Ectodermal cell (in vitro differentiated cells): ENCODE measurements around the gene SEMA4G.

Experiments used
- H3K27ac ChIP-seq: 2 replicates; pipeline ENCODE4 v1.7.0; 2013; ENCODE audit warnings: mild to moderate bottlenecking, low read depth, low read length; ENCODE audit not compliant: insufficient read depth, poor library complexity, severe bottlenecking
- H3K27me3 ChIP-seq: 2 replicates; pipeline ENCODE4 v1.7.0; 2013; ENCODE audit warnings: mild to moderate bottlenecking, low read length; ENCODE audit not compliant: insufficient read depth, control insufficient read depth, poor library complexity, severe bottlenecking
- H3K36me3 ChIP-seq: one replicate; pipeline ENCODE4 v1.7.0; 2013; ENCODE audit warnings: low read length; ENCODE audit not compliant: control insufficient read depth, insufficient read depth
- H3K4me1 ChIP-seq: one replicate; pipeline ENCODE4 v1.7.0; 2013; ENCODE audit warnings: low read length; ENCODE audit not compliant: control insufficient read depth, insufficient read depth
- H3K4me3 ChIP-seq: 2 replicates; pipeline ENCODE4 v1.7.0; 2013; ENCODE audit warnings: low read depth, low read length, control low read depth; ENCODE audit not compliant: insufficient read depth
- H3K9me3 ChIP-seq: 2 replicates; pipeline ENCODE4 v1.7.0; 2013; ENCODE audit warnings: mild to moderate bottlenecking, low read length, moderate library complexity; ENCODE audit not compliant: control insufficient read depth
- WGBS, 2 experiments: methylation state at CpG; one replicate each; pipeline ENCODE4 v1.1.7; 2013; ENCODE audit warnings: missing lambda C conversion rate in 2 of 2; 5-methylcytosine and 5-hydroxymethylcytosine counted together

The SEMA4G gene

DNA sequence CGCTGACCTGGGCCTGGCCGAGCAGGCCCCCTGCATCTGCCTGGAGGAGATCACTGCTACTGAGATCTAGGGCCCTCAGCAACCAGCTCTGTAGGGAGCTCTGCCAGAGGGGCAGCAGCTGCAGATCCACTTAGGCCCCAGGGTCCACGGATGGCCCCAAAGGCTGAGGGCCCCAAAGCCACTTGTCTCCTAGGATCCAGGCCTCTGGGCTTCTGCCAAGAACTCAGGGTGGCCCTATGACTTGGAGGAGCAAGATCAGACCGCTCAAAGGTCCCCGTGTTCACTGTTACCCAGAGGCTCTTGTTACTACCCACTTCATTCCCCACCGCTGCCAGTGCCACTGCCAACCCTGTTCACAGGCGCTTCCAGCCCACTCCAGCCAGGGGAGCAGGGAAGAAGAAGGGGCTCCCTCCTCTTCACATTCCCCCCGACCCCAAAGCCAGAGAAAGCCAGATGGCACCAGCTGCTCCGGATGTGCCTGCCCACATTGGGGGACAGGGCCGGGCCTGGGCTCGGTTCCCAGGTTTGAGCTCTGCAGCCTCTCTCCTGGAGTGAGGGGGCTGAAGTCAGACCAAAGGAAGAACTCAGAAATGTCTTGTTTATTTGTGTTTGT lies 37.9 kb downstream of the SEMA4G start:
- WGBS, 2 experiments = 88 to 90% methylated on average over 11 of the region's 11 CpGs
- Histone ChIP-seq H3K9me3 (no peaks in the 10 kb centered on the region), H3K4me3 (no peak overlapping the region), H3K4me1 (peaks cover 14% of the 10 kb centered on the region), H3K27me3 (no peaks in the 10 kb centered on the region), H3K36me3 (peaks cover 36% of the 10 kb centered on the region), H3K27ac (no peak overlapping the region)

DNA sequence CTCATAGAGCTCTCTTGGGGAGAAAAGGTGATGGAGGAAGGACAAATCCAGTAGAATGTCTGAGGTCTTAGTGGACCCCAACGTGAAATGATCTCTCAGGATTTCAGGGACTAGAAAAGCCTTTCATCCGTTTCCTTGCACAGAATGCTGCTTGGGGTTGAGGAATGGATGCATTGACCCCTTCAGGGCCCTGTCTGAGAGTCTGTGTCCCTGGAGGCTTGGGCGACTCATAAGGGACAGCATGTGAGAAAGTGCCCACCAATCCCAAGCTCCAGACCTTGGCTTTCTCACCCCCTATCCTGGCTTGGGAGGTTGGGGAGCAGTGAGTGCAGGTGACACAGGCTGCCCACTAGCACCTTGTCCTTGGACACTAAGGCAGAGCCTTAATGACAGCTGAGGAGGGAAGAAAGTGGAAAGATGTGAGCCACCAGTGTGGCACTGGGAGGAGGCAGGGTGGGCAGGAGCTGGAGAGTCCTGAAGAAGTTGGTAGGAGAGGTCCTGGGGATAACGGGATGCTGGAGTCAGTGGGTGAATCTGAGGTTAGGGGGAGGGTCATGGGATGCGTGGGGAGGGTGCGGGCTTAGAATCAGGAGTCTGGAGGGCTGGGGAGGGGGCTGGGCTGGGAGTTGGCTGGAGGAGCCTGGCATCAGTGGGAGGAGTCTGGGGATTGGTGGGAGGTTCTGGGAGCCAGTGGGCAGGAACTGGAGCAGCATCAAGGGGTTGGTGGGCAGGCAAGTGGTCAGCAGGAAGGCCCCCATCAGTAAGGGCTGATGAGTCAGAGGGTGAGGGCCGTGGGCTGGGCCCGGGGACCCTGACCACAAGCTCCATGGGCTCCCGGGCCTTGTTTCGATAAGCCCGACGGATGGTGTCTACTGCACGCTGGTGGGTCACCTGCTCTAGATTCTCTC lies 38.9 kb downstream of the SEMA4G start:
- peaks cover 35% of the 10 kb centered on the region for H3K36me3 ChIP-seq
- WGBS, 2 experiments = 77 to 81% methylated on average over 13 of the region's 13 CpGs
- H3K9me3 ChIP-seq = no peaks in the 10 kb centered on the region
- peak overlapping the region; percentile 36 for H3K27ac ChIP-seq
- H3K4me3 ChIP-seq = no peak overlapping the region
- peaks cover 14% of the 10 kb centered on the region for H3K4me1 ChIP-seq
- H3K27me3 ChIP-seq = no peaks in the 10 kb centered on the region

DNA sequence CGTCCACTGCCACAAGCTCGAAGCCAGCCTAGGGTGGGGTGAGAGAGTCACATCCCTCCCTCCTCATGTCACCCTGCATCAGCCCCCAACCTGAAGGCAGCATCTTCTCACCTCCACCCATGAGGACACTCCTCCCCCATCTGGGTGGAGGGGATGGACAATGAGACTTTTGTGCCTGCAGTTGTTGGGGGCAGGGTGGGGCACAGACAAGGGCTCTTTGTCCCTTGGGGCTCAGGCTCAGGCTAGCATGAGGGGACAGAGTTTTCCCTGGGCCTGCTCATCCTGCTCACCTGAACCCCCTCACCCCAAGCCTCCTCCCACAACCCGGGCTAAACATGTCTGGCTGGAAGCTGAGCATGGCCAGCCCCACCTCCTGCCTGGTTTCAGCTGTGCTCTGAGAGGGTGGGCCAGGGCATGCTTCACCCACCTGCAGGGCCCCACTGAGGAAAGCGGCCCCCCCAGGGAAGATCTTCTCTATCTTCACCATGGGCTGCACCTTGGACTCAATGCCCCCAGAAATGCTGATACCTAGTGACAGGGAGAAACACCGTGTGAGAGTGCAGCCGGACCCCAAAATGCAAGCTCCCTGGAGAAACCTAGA lies 39.6 kb downstream of the SEMA4G start:
- 83 to 89% methylated on average over 6 of the region's 6 CpGs for WGBS, 2 experiments
- Histone ChIP-seq H3K27ac (no peak overlapping the region), H3K4me3 (no peak overlapping the region), H3K27me3 (no peaks in the 10 kb centered on the region), H3K9me3 (no peaks in the 10 kb centered on the region), H3K4me1 (peaks cover 14% of the 10 kb centered on the region), H3K36me3 (peaks cover 27% of the 10 kb centered on the region)

DNA sequence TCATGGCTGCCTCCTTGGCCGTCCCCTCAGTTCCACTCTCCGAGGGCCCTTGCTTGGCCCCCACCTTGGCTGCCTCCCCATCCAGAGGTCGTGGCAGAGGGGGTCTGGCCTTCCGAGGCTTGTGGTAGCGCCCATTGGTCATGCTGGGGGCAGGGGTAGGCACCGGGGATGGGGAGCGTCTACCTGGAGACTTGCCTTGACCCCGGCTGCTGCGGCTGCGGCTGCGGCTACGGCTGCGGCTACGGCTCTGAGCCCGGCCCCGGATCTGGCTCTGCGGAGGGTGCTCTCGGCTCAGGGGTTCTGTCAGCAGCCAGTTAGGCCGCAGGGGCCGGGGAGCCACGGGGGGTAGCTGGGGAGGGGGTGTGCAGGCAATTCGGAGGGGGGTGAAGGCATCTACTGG lies 41.0 kb downstream of the SEMA4G start:
- H3K27ac ChIP-seq = no peak overlapping the region

DNA sequence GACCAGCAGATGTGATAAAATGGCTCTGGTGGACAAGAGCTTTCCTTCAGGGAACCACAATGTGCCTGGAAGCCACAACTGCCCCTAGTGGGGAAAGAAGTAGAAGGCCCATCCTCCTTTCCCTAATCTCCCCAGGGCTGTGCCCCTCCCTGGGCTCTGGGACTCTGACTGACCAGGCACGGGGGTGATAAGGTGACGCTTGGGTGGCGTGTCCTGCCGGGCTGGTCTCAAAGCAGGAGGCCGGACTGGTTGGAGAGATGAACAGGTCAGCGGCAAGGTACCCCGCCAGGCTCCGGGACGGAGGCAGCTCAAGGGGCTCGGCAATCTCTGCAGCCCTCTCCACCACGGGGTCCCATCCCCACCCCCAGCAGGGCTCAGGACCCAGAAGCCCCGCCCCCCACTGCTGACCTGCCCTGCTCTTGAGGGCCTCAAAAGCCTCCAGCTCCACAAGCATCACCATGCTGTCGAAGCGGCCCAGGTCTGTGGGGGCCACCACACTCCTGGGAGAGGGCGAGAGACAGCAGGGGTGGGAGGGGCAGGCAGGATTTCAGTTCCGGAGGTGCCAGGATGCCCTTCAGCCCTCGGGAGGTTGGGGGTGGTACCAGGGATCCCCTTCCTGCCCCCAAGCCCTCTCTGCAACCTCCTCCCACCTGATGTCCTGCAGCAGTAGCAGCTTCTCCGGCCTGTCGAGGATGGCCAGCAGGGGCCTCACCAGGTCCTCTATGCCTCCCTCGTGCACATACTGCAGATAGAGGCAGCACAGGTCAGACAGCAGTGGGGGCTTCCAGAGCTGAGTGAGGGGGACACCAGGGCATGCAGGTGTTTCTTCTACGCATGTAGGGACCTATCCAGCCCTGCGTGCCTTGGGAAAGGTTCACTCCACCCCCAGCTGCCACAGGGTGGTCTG lies 42.5 kb downstream of the SEMA4G start:
- H3K36me3 ChIP-seq = peaks cover under 1% of the 10 kb centered on the region
- H3K27ac ChIP-seq = no peak overlapping the region
- H3K27me3 ChIP-seq = peaks cover 20% of the 10 kb centered on the region
- peaks cover 19% of the 10 kb centered on the region for H3K4me1 ChIP-seq
- no peaks in the 10 kb centered on the region for H3K9me3 ChIP-seq
- no peak overlapping the region for H3K4me3 ChIP-seq
- WGBS, 2 experiments = 66 to 68% methylated on average over 22 of the region's 22 CpGs

More for the DNA sequence above, 41.0 kb downstream of the SEMA4G start:
- Histone ChIP-seq H3K4me3 (no peak overlapping the region), H3K9me3 (no peaks in the 10 kb centered on the region), H3K4me1 (peaks cover 14% of the 10 kb centered on the region), H3K36me3 (peaks cover 15% of the 10 kb centered on the region), H3K27me3 (peaks cover 9% of the 10 kb centered on the region)
- WGBS, 2 experiments = 94 to 96% methylated on average over 22 of the region's 22 CpGs

DNA sequence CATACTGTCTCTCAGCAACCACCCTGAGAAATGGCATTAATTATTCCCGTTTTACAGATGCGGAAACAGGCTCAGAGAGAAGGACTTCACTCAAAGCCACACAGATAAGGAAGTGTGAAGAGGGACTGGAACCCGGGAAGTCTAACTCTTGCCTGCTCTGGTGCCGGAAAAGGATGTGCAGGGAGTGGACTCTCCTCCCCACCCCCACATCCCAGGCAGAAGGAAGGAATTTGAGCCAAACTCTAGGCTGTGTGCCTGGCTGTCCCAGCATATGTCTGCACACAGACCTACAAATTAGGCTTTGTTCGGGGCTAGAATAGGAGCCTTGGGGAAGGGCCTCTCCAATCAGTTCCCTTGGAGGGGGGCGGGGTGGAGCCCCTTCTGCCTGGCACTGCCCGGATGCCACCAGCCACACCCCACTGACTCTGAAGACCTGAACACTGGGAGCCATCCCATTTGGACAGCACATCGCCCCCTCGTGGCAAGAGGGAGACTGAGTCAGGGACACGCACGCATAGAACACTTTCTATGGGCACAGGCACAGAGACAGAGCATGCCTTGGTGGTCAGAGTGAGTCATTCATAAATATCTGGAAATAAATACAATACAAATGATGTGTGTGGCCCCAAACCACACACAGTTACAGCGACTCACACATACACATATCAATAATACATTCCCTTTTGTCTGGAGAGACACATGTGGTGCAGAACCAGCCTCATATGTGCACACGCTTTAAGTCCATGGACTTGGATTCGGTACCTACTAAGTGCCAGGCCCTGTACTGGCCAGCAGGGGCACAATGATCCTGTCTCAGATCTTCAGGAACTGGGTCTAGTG lies 43.4 kb downstream of the SEMA4G start:
- no peaks in the 10 kb centered on the region for H3K9me3 ChIP-seq
- H3K27ac ChIP-seq = no peak overlapping the region
- H3K4me3 ChIP-seq = no peak overlapping the region
- no peaks in the 10 kb centered on the region for H3K36me3 ChIP-seq
- peaks cover 30% of the 10 kb centered on the region for H3K27me3 ChIP-seq
- WGBS, 2 experiments = 44 to 48% methylated on average over 14 of the region's 14 CpGs
- H3K4me1 ChIP-seq = peaks cover 19% of the 10 kb centered on the region

DNA sequence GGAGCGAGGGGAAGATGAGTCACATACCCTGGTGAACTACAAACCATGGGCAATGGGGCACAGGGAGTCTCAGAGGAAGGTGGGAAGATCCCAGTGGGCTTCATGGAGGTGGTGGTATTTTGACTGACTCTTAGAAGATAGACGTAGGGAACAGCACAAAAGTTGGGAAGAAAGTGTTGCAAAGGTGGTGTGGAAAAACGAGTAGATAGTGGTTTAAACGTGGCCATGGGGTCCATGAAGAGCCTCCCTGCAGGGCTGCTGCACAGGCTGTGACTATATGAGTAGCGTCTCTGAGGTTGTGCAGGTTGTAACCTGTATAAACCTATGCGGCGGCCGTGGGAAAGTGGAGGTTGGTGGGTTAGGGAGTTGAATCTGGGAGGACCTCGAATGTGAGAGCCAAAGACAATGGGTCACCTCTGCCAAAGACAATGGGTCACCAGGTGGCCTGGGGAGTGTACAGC lies 44.1 kb downstream of the SEMA4G start:
- WGBS, 2 experiments = 67 to 68% methylated on average over 9 of the region's 9 CpGs
- Histone ChIP-seq H3K27ac (no peak overlapping the region), H3K36me3 (no peaks in the 10 kb centered on the region), H3K27me3 (peaks cover 36% of the 10 kb centered on the region), H3K4me3 (no peak overlapping the region), H3K9me3 (no peaks in the 10 kb centered on the region), H3K4me1 (peaks cover 20% of the 10 kb centered on the region)

DNA sequence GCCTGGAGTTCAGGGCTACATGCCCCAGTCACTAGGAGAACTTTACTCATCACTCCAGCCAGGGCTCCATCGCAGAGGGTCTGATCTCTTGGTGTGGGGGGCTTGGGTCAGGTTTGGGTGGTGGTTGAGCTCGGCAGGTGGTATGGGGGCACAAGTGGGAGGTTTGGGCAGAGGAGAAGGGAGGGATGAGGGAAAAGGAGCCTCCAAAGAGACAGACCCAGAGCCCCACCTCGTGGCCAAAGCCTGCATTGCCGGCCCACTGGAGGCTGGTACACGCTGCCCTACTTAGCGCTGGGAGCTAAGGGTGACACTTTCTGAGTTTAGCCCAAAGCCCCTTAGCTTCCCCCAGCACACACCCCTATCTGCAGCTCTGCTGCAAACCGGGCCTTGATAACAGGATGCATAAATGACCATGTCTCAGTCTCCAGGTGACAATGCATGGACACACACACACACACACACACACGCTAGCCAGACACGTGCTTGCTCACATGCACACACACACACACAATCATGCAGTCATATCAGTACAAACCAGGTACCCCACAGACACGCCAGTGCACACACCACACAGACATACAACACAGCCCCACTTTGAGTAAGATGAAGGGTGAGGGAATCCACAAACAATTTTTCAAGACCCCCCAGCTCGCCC lies 45.1 kb downstream of the SEMA4G start:
- H3K27ac ChIP-seq = no peak overlapping the region
- peaks cover 14% of the 10 kb centered on the region for H3K4me1 ChIP-seq
- no peak overlapping the region for H3K4me3 ChIP-seq
- no peaks in the 10 kb centered on the region for H3K36me3 ChIP-seq
- 22 to 24% methylated on average over 11 of the region's 11 CpGs for WGBS, 2 experiments
- no peaks in the 10 kb centered on the region for H3K9me3 ChIP-seq
- peaks cover 46% of the 10 kb centered on the region for H3K27me3 ChIP-seq
